HepG2 (cell line): Measurements from ENCODE around the gene FUCA1. TPM values are rescaled to one million over a fixed set of nuclear protein-coding genes. Genes with fewer than 3 reads are reported as not detected.
A peak's percentile ranks its signal among the peaks of the same experiment; 100 is the strongest.

ENCODE experiments used
- ATAC-seq: fragments of 200-7000 bp; cut with Tn5 transposase; 3 replicates; pipeline ENCODE4 v1.9.1; 2020; ENCODE audit warnings: mild to moderate bottlenecking, moderate library complexity
- BruUV-seq: library from RNA; stranded (reverse); fragments of 400-500 nt; replicated peaks from 2 replicates; lab custom pipeline; 2021; lab: Mats Ljungman, UMichigan
- CTCF ChIA-PET: fragments of 300-600 bp; formaldehyde crosslinking; extraction: SDS; loops from one replicate; lab custom pipeline; 2021; ENCODE audit warnings: low total read pairs, inconsistent platforms, low intra/inter-chr PET ratio; lab: Yijun Ruan, JAX
- POLR2A ChIA-PET: fragments of 350-600 bp; sonication (Branson Sonifier 250); formaldehyde crosslinking; loops from one replicate; lab custom pipeline; 2020; ENCODE audit warnings: antibody characterized with exemption, inconsistent platforms; lab: Yijun Ruan, JAX
- DNase-seq: peaks from one replicate; pipeline ENCODE4 v3.0.0-alpha.2; 2015; ENCODE audit warnings: low spot score
- FAIRE-seq: peaks from 3 replicates; lab custom pipeline; 2011; peaks lifted over from hg19 to GRCh38; lab: Jason Lieb, UNC
- H2AFZ ChIP-seq: one replicate; pipeline ENCODE4 v1.6.1; 2011; ENCODE audit warnings: low read length, inconsistent platforms
- H3K27ac ChIP-seq: fragments of 300-600 bp; 3 replicates; pipeline ENCODE4 v1.8.0; 2011; ENCODE audit warnings: mixed run types, mild to moderate bottlenecking, mixed read lengths, low read length, inconsistent platforms; ENCODE audit not compliant: insufficient read depth; ENCODE audit errors: extremely low read length
- H3K27me3 ChIP-seq, 2 experiments: fragments of 200-600 bp in 1 of 2; 2 replicates in 1 of 2; 3 replicates in 1 of 2; pipeline versions ENCODE4 v1.6.0 to v1.8.0; 2011; ENCODE audit warnings: low read length in 2 of 2, mild to moderate bottlenecking in 2 of 2, moderate library complexity in 2 of 2, inconsistent platforms in 1 of 2; ENCODE audit not compliant: insufficient read depth in 2 of 2, control insufficient read depth in 1 of 2
- H3K36me3 ChIP-seq, 2 experiments: fragments of 200-600 bp in 1 of 2; replicated peaks in 1 of 2; 2 replicates in 1 of 2; 3 replicates in 1 of 2; pipeline versions ENCODE4 v1.5.1 to v1.8.0; 2011; ENCODE audit warnings: low read length in 2 of 2, inconsistent platforms in 1 of 2; ENCODE audit not compliant: insufficient read depth in 2 of 2, control insufficient read depth in 1 of 2
- H3K4me1 ChIP-seq: 2 replicates; pipeline ENCODE4 v1.5.1; 2012; ENCODE audit warnings: low read length, inconsistent platforms; ENCODE audit not compliant: insufficient read depth
- H3K4me2 ChIP-seq: 2 replicates; pipeline ENCODE4 v1.6.0; 2011; ENCODE audit warnings: low read depth, low read length, inconsistent platforms
- H3K4me3 ChIP-seq, 3 experiments: fragments of 200-600 bp in 1 of 3; sonication (generic), shearing (Covaris generic) in 1 of 3; replicated peaks in 1 of 3; 2 replicates each; pipeline ENCODE4 v1.5.1; 2011 to 2016; ENCODE audit warnings: low read length in 3 of 3, inconsistent platforms in 2 of 3, low read depth in 2 of 3, mild to moderate bottlenecking in 2 of 3, control low read depth in 1 of 3, mixed read lengths in 1 of 3; ENCODE audit not compliant: insufficient read depth in 1 of 3
- H3K79me2 ChIP-seq: one replicate; pipeline ENCODE4 v1.6.1; 2011; ENCODE audit warnings: low read length, inconsistent platforms; ENCODE audit not compliant: insufficient read depth
- H3K9ac ChIP-seq: 2 replicates; pipeline ENCODE4 v1.6.0; 2011; ENCODE audit warnings: mild to moderate bottlenecking, low read depth, low read length, inconsistent platforms; ENCODE audit not compliant: insufficient read depth
- H3K9me3 ChIP-seq: 2 replicates; pipeline ENCODE4 v1.5.1; 2012; ENCODE audit warnings: mild to moderate bottlenecking, low read length
- H4K20me1 ChIP-seq: 2 replicates; pipeline ENCODE4 v1.6.0; 2011; ENCODE audit warnings: inconsistent platforms, mild to moderate bottlenecking, low read length, moderate library complexity; ENCODE audit not compliant: insufficient read depth
- ARNT2 ChIP-seq: sonication (generic); formaldehyde crosslinking; IDR thresholded peaks from 2 replicates; pipeline ENCODE4 v1.8.0; 2022; ENCODE audit warnings: mild to moderate bottlenecking, low read depth, missing genetic modification reagents, moderate library complexity
- MBNL3 ChIP-seq: fragments of 250-450 bp; sonication (Bioruptor Pico); conservative IDR thresholded peaks from 2 replicates; pipeline ENCODE4 v1.8.0; 2022; ENCODE audit warnings: mild to moderate bottlenecking, inconsistent platforms
- RBM22 ChIP-seq: fragments of 200-400 bp; formaldehyde crosslinking; optimal IDR thresholded peaks from 2 replicates; pipeline ENCODE3; 2017; ENCODE audit warnings: mild to moderate bottlenecking, low read length, moderate library complexity
- ZFP36L1 ChIP-seq: sonication (generic); formaldehyde crosslinking; IDR thresholded peaks from 2 replicates; pipeline ENCODE4 v1.8.0; 2022; ENCODE audit warnings: mild to moderate bottlenecking, missing genetic modification reagents, moderate library complexity
- ZNF333 ChIP-seq: sonication (generic); formaldehyde crosslinking; IDR thresholded peaks from 2 replicates; pipeline ENCODE4 v1.4.0; 2020; ENCODE audit warnings: mild to moderate bottlenecking, missing genetic modification reagents, borderline replicate concordance
- ZNF629 ChIP-seq: sonication (generic); formaldehyde crosslinking; conservative IDR thresholded peaks from 2 replicates; pipeline ENCODE4 v1.5.0; 2020; ENCODE audit warnings: missing genetic modification reagents
- ZNF7 ChIP-seq: IDR thresholded peaks from 2 replicates; pipeline ENCODE4 v1.6.1; 2016; ENCODE audit warnings: missing biosample characterization, missing genetic modification reagents
- WGBS: methylation state at CpG from one replicate; pipeline ENCODE4 v1.1.6; 2017; ENCODE audit warnings: low lambda C conversion rate; 5-methylcytosine and 5-hydroxymethylcytosine counted together
- in situ Hi-C: cut with HindIII; loops from 2 replicates; pipeline ENCODE4 v1.10.0; 2017; ENCODE audit warnings: low pct_unique_long_range_greater_than_20kb; ENCODE audit not compliant: extremely low pct_ligation_motif_present
- intact Hi-C: fragments of 100-400 bp; cut with micrococcal nuclease; formaldehyde crosslinking; loops from one replicate; pipeline ENCODE4 v1.10.0; 2022; ENCODE audit not compliant: unreplicated experiment
- polyA plus RNA-seq, 8 experiments: library from polyadenylated mRNA; depleted of rRNA in 3 of 8; stranded (reverse) in 7 of 8; unstranded in 1 of 8; fragments of >200 nt; fragmentation: Illumina TruSeq in 4 of 8; extraction: Trizol in 4 of 8; gene quantifications; 2 replicates each; pipeline versions ENCODE4 v1.2.1 to v1.2.3, GENCODE V29; 2011 to 2016; ENCODE audit warnings: low read depth in 4 of 8, missing spikeins in 1 of 8, mixed read lengths in 1 of 8; ENCODE audit not compliant: insufficient read depth in 1 of 8
- total RNA-seq, 5 experiments: library from RNA; depleted of rRNA; stranded (reverse); fragments of >200 nt; fragmentation: Illumina TruSeq; extraction: Trizol; gene quantifications; 2 replicates each; pipeline ENCODE4 v1.2.3, GENCODE V29; 2016; ENCODE audit warnings: low read depth in 1 of 5
- TF ChIP-seq, protein P1 (sequence below): sonication (generic); formaldehyde crosslinking; IDR thresholded peaks from 2 replicates; pipeline ENCODE4 v1.4.0; 2020; ENCODE audit warnings: missing genetic modification reagents, low read depth, mild to moderate bottlenecking, borderline replicate concordance
- TF ChIP-seq, protein P2 (sequence below): sonication (generic); formaldehyde crosslinking; IDR thresholded peaks from 2 replicates; pipeline ENCODE4 v1.4.0; 2020; ENCODE audit warnings: missing genetic modification reagents
- TF ChIP-seq, protein P3 (sequence below): sonication (generic); formaldehyde crosslinking; IDR thresholded peaks from 2 replicates; pipeline ENCODE4 v1.4.0; 2020; ENCODE audit warnings: mild to moderate bottlenecking, missing genetic modification reagents

The FUCA1 gene
- total and polyA plus RNA-seq, 2 of the 13 experiments (the other 11 are each of a cell fraction or from before 2014, with no cell fraction given): 32.7 to 33.6 TPM

DNA sequence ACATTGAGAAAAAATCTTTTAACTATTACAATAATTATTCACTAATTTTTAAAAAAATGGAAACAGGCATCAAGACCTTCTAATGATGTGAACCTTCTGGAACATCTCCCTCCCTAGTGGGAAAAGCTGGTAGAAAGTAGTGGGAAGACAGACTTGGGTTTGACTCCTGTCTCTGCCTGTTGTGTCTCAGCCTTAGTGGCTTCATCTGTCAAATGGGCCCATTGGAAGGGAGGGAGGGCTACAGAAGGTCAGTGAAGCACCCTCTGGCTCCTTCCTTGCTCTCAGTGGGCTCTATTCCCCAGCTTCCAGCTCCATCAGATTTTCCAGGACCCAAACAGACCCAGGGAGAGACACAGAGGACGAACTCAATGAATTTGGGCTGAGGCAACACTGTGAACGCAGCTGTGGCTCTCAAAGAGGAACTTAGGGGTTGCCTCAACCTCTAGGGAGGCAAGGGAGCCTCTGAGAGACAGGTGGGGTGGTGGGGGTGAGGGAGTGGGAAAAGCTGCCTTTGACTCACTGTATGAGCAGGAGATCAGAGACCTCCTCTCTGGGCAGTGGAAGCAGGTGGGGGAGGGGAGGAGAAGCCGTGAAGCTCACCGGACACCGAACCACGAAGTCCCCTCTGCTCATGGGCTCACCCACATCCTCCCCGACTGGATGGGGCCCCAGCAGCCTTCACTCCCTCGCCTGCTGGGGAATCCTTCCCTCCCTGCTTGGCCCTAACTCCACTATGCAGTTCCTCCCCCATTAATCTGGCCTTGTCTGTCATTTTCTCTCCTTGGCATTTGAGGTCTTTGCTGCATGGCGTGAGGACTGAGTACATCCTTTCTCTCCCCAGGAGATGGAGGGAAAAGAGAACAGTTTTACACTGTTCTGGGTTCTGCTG is 40.6 kb upstream of the FUCA1 start (continued):
- TF ChIP-seq ZNF629 (CRISPR knock-in tag): peak; percentile 78
- TF ChIP-seq, protein P1, sequence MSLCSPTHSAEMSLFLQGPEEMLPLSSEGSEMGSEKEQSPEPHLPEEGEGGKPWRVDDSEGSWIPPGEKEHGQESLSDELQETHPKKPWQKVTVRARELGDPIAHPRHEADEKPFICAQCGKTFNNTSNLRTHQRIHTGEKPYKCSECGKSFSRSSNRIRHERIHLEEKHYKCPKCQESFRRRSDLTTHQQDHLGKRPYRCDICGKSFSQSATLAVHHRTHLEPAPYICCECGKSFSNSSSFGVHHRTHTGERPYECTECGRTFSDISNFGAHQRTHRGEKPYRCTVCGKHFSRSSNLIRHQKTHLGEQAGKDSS (CRISPR knock-in tag): no peak

DNA sequence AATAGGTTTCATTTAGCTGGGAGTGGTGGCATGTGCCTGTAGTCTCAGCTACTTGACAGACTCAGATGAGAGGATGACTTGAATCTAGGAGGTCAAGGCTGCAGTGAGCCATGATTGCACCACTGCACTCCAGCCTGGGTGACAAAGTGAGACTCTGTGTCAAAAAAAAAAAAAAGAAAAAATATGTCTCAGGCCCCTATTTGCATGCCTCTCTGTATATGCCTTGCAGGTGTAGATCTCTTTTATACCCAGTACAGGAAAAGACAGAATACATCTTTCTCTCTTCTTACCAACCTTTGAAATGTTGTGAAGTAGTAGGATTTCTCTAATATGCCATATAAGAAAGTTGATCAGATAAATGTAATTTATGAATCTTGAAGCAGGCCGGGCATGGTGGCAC is 38.6 kb upstream of the FUCA1 start:
- no peaks in the 10 kb centered on the region for H3K9me3 ChIP-seq
- ChIA-PET POLR2A (no interaction called here), CTCF (no interaction called here)
- H3K4me2 ChIP-seq: no peak overlapping the region
- ATAC-seq: no peak
- no peak overlapping the region for H2AFZ ChIP-seq
- H4K20me1 ChIP-seq: no peaks in the 10 kb centered on the region
- in situ Hi-C loops: no loop called here
- intact Hi-C loops: no loop called here
- no peaks in the 10 kb centered on the region for H3K79me2 ChIP-seq
- no peak for DNase-seq
- WGBS: 67% methylated on average over 1 of the region's 1 CpG
- H3K27ac ChIP-seq: no peak overlapping the region
- TF ChIP-seq MBNL3 (CRISPR knock-in tag) (no peak), ZNF333 (no peak), ARNT2 (CRISPR knock-in tag) (no peak), ZNF7 (CRISPR knock-in tag) (no peak), RBM22 (no peak), ZFP36L1 (no peak)
- TF ChIP-seq, protein P2, sequence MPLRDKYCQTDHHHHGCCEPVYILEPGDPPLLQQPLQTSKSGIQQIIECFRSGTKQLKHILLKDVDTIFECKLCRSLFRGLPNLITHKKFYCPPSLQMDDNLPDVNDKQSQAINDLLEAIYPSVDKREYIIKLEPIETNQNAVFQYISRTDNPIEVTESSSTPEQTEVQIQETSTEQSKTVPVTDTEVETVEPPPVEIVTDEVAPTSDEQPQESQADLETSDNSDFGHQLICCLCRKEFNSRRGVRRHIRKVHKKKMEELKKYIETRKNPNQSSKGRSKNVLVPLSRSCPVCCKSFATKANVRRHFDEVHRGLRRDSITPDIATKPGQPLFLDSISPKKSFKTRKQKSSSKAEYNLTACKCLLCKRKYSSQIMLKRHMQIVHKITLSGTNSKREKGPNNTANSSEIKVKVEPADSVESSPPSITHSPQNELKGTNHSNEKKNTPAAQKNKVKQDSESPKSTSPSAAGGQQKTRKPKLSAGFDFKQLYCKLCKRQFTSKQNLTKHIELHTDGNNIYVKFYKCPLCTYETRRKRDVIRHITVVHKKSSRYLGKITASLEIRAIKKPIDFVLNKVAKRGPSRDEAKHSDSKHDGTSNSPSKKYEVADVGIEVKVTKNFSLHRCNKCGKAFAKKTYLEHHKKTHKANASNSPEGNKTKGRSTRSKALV: no peak
- TF ChIP-seq, protein P3, sequence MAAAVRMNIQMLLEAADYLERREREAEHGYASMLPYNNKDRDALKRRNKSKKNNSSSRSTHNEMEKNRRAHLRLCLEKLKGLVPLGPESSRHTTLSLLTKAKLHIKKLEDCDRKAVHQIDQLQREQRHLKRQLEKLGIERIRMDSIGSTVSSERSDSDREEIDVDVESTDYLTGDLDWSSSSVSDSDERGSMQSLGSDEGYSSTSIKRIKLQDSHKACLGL: no peak
- FAIRE-seq: no peak
- H3K27me3 ChIP-seq: peaks cover 1 to 34% of the 10 kb centered on the region in 2 experiments; a peak in 3 of 5 replicates
- H3K4me1 ChIP-seq: peaks cover 13% of the 10 kb centered on the region
- H3K9ac ChIP-seq: no peak overlapping the region
- H3K4me3 ChIP-seq: no peak overlapping the region
- BruUV-seq: no TSS peak
- no peaks in the 10 kb centered on the region for H3K36me3 ChIP-seq
